Thoracic aorta endothelial cell (primary cell): ENCODE data around the gene HIVEP1. TPM values are rescaled to one million over a fixed set of nuclear protein-coding genes. Genes with fewer than 3 reads are reported as not detected.

ENCODE experiments used
- total RNA-seq: library from RNA; depleted of rRNA; stranded (reverse); fragments of >200 nt; gene quantifications from 2 replicates; pipeline ENCODE4 v1.2.3, GENCODE V29; 2012

HIVEP1 gene
- total RNA-seq = 40.1 and 51.1 TPM in 2 replicates

GRCh38 chr6:12012038-12012557 lies at the start of gene HIVEP1:
HIVEP1 (plus strand) TSS chr6:12012312; CDS start chr6:12015629, 3,317 bp downstream.

Other genes with a start within 250 kb of the HIVEP1 start
- 0.40 and 7.7 TPM in 2 replicates for gene ADTRP, start 233.5 kb upstream of the HIVEP1 start, total RNA-seq